PC-3 (cell line): ENCODE results near the gene ZNF318. TPM values are rescaled to one million over a fixed set of nuclear protein-coding genes. Genes with fewer than 3 reads are reported as not detected.

ENCODE experiments used
- ATAC-seq: fragments of 200-7000 bp; cut with Tn5 transposase; 2 replicates; pipeline ENCODE4 v1.9.1; 2020; ENCODE audit warnings: mild to moderate bottlenecking, moderate library complexity
- BruUV-seq: library from RNA; stranded (reverse); fragments of 400-500 nt; replicated peaks from 2 replicates; lab custom pipeline; 2021; lab: Mats Ljungman, UMichigan
- CTCF ChIA-PET: fragments of 300-600 bp; sonication (Branson Sonifier 250); formaldehyde crosslinking; loops from one replicate; lab custom pipeline; 2022; ENCODE audit warnings: antibody characterized with exemption; lab: Charles Lee
- POLR2A ChIA-PET: fragments of 300-600 bp; sonication (Branson Sonifier 250); formaldehyde crosslinking; loops from one replicate; lab custom pipeline; 2022; ENCODE audit warnings: antibody characterized with exemption; ENCODE audit not compliant: unreplicated experiment; lab: Charles Lee
- DNase-seq: peaks from one replicate; pipeline ENCODE4 v3.0.0-alpha.2; 2015
- H2AFZ ChIP-seq: fragments of 300-600 bp; sonication (generic); 2 replicates; pipeline ENCODE4 v1.6.0; 2016; ENCODE audit warnings: antibody characterized with exemption, low read length
- H3F3A ChIP-seq: fragments of 300-600 bp; sonication (generic); one replicate; pipeline ENCODE4 v1.6.0; 2017; ENCODE audit warnings: antibody characterized with exemption, low read length, control low read depth, mild to moderate bottlenecking; ENCODE audit not compliant: unreplicated experiment
- H3K27ac ChIP-seq: fragments of 300-600 bp; sonication (generic); 2 replicates; pipeline ENCODE4 v1.5.1; 2016; ENCODE audit warnings: mild to moderate bottlenecking, low read length
- H3K27me3 ChIP-seq: fragments of 300-600 bp; sonication (generic); 2 replicates; pipeline ENCODE4 v1.6.1; 2016; ENCODE audit warnings: low read length, mixed read lengths
- H3K36me3 ChIP-seq: fragments of 300-600 bp; sonication (generic); 2 replicates; pipeline ENCODE4 v1.6.1; 2016; ENCODE audit warnings: low read depth, mixed run types, low read length, mixed read lengths
- H3K4me1 ChIP-seq: fragments of 300-600 bp; sonication (generic); 2 replicates; pipeline ENCODE4 v1.5.1; 2016; ENCODE audit warnings: low read length; ENCODE audit not compliant: insufficient read depth
- H3K4me2 ChIP-seq: fragments of 300-600 bp; sonication (generic); 2 replicates; pipeline ENCODE4 v1.6.0; 2016; ENCODE audit warnings: low read length
- H3K4me3 ChIP-seq: fragments of 300-600 bp; sonication (generic); 2 replicates; pipeline ENCODE4 v1.5.1; 2016; ENCODE audit warnings: mild to moderate bottlenecking, low read length, mixed read lengths
- H3K79me2 ChIP-seq: fragments of 300-600 bp; sonication (generic); 2 replicates; pipeline ENCODE4 v1.6.1; 2017; ENCODE audit warnings: low read length, mixed read lengths
- H3K9ac ChIP-seq: fragments of 300-600 bp; sonication (generic); 2 replicates; pipeline ENCODE4 v1.6.0; 2016; ENCODE audit warnings: mild to moderate bottlenecking, low read length
- H3K9me2 ChIP-seq: fragments of 300-600 bp; sonication (generic); replicated peaks from 2 replicates; pipeline ENCODE4 v1.6.1; 2016; ENCODE audit warnings: mixed run types, low read length, mixed read lengths
- H3K9me3 ChIP-seq: fragments of 300-600 bp; sonication (generic); 2 replicates; pipeline ENCODE4 v1.6.1; 2016; ENCODE audit warnings: low read length, mixed read lengths
- H4K20me1 ChIP-seq: fragments of 300-600 bp; sonication (generic); 2 replicates; pipeline ENCODE4 v1.6.1; 2016; ENCODE audit warnings: low read length, mixed read lengths
- CTCF ChIP-seq: fragments of 300-600 bp; sonication (generic); conservative IDR thresholded peaks from 2 replicates; pipeline ENCODE4 v1.5.1; 2017; ENCODE audit warnings: antibody characterized with exemption, low read depth, mild to moderate bottlenecking, low read length
- EZH2 ChIP-seq: fragments of 300-600 bp; sonication (generic); IDR thresholded peaks from one replicate; pipeline ENCODE4 v1.6.1; 2017; ENCODE audit warnings: antibody characterized with exemption, mild to moderate bottlenecking, low read length; ENCODE audit not compliant: unreplicated experiment
- EZH2phosphoT487 ChIP-seq: fragments of 300-600 bp; sonication (generic); IDR thresholded peaks from 2 replicates; pipeline ENCODE4 v1.6.1; 2018; ENCODE audit warnings: mild to moderate bottlenecking, antibody characterized with exemption, low read length, borderline replicate concordance
- intact Hi-C: fragments of 100-400 bp; cut with micrococcal nuclease; formaldehyde crosslinking; loops from 2 replicates; pipeline ENCODE4 v1.9.0; 2023
- total RNA-seq: library from RNA; depleted of rRNA; stranded (reverse); fragments of >200 nt; gene quantifications from 2 replicates; pipeline ENCODE4 v1.2.3, GENCODE V29; 2014

Gene ZNF318
- total RNA-seq, 1 experiment from 2014 or later = 8.2 TPM

GRCh38 chr6:43310134-43310533, 59.3 kb downstream of the ZNF318 start:
- Histone ChIP-seq H3K79me2 (no peaks in the 10 kb centered on the region), H3K4me3 (no peak overlapping the region), H3K9me2 (no peaks in the 10 kb centered on the region), H3K9me3 (no peaks in the 10 kb centered on the region), H3K27ac (no peak overlapping the region), H3F3A (no peaks in the 10 kb centered on the region), H3K9ac (no peak overlapping the region), H3K27me3 (no peaks in the 10 kb centered on the region), H3K4me2 (no peak overlapping the region), H2AFZ (no peak overlapping the region), H4K20me1 (no peaks in the 10 kb centered on the region), H3K4me1 (peaks cover 10% of the 10 kb centered on the region; the same call in 1 of the 2 replicates), H3K36me3 (no peaks in the 10 kb centered on the region)
- DNase-seq = no peak
- ATAC-seq = no peak
- TF ChIP-seq EZH2 (no peak), CTCF (no peak), EZH2phosphoT487 (no peak)
- no TSS peak for BruUV-seq
- intact Hi-C loops = no loop called here
- CTCF ChIA-PET = no interaction called here
- POLR2A ChIA-PET = no interaction called here

- intact Hi-C loops = no loop called here
- H3F3A ChIP-seq = no peaks in the 10 kb centered on the region
- H3K36me3 ChIP-seq = no peaks in the 10 kb centered on the region
- ChIA-PET CTCF (interaction anchor here (0.6 to 0.8 kb wide), 2 partner anchors 17 to 642 kb away, joined by 3 read pairs; no protein-coding TSS in a partner anchor), POLR2A (no interaction called here)
- H3K4me3 ChIP-seq = peak overlapping the region; percentile 69
- no peak overlapping the region for H3K9ac ChIP-seq
- no peak for TF ChIP-seq EZH2phosphoT487
- no peak for TF ChIP-seq EZH2
- TF ChIP-seq CTCF = no peak
- peak overlapping the region; percentile 99 for H2AFZ ChIP-seq
- no peaks in the 10 kb centered on the region for H3K9me3 ChIP-seq
- peaks cover 10% of the 10 kb centered on the region; the same call in 1 of the 2 replicates for H3K4me1 ChIP-seq
- H3K4me2 ChIP-seq = peak overlapping the region; percentile 86
- no peaks in the 10 kb centered on the region for H3K79me2 ChIP-seq
- BruUV-seq = no TSS peak
- ATAC-seq = no peak
- H3K27me3 ChIP-seq = no peaks in the 10 kb centered on the region
- H3K27ac ChIP-seq = no peak overlapping the region
- H4K20me1 ChIP-seq = no peaks in the 10 kb centered on the region
- no peaks in the 10 kb centered on the region for H3K9me2 ChIP-seq
- no peak for DNase-seq
These were observed 60.4 kb downstream of the ZNF318 start for GRCh38 chr6:43308990-43309477.
